GM19463 (cell line): ENCODE data around the gene TXNIP.
A peak's percentile ranks its signal among the peaks of the same experiment; 100 is the strongest.

Source experiments
- ATAC-seq: cut with Tn5 transposase; IDR thresholded peaks from one replicate; pipeline ENCODE4 v1.9.1; 2021; ENCODE audit warnings: mild to moderate bottlenecking, moderate library complexity; ENCODE audit not compliant: unreplicated experiment

Gene TXNIP

GRCh38 chr1:145986551-145986950 lies 9.8 kb downstream of the TXNIP start:
- no peak for ATAC-seq

GRCh38 chr1:145985502-145986439 lies 10.6 kb downstream of the TXNIP start:
- ATAC-seq: no peak

- no peak for ATAC-seq
Observed at GRCh38 chr1:145985129-145985501, 11.3 kb downstream of the TXNIP start.

GRCh38 chr1:145983960-145984830 lies 12.2 kb downstream of the TXNIP start:
- ATAC-seq: no peak

GRCh38 chr1:145983206-145983675 lies 13.1 kb downstream of the TXNIP start:
- ATAC-seq: no peak

GRCh38 chr1:145982010-145982723 lies 14.2 kb downstream of the TXNIP start:
- ATAC-seq: no peak

- no peak for ATAC-seq
Observed at GRCh38 chr1:145980457-145980994, 15.9 kb downstream of the TXNIP start.

GRCh38 chr1:145979746-145980456 lies 16.5 kb downstream of the TXNIP start:
- ATAC-seq: peak; percentile 13

GRCh38 chr1:145978854-145979745 lies 17.3 kb downstream of the TXNIP start:
- ATAC-seq: peak; percentile 91

- ATAC-seq: no peak
Observed at GRCh38 chr1:145978471-145978853, 17.9 kb downstream of the TXNIP start.

- no peak for ATAC-seq
Observed at GRCh38 chr1:145977486-145978470, 18.6 kb downstream of the TXNIP start.

GRCh38 chr1:145977016-145977415 lies 19.4 kb downstream of the TXNIP start:
- no peak for ATAC-seq

GRCh38 chr1:145975216-145975615 lies 21.2 kb downstream of the TXNIP start:
- ATAC-seq: no peak

GRCh38 chr1:145974721-145975120 lies 21.7 kb downstream of the TXNIP start:
- ATAC-seq: no peak

GRCh38 chr1:145972580-145972979 lies 23.8 kb downstream of the TXNIP start:
- no peak for ATAC-seq

GRCh38 chr1:145967288-145967687 lies 29.1 kb downstream of the TXNIP start:
- no peak for ATAC-seq

GRCh38 chr1:145965119-145965744 lies 31.1 kb downstream of the TXNIP start:
- ATAC-seq: no peak
